Nephron (organoid): ENCODE measurements around the gene ANO10.

Experiments
- H3K27ac Mint-ChIP-seq, 3 experiments: 2 replicates each; pipeline ENCODE4 v1.8.0; 2020; ENCODE audit warnings: mixed read lengths in 3 of 3, mild to moderate bottlenecking in 2 of 3, moderate library complexity in 1 of 3
- H3K27me3 Mint-ChIP-seq: 2 replicates; pipeline ENCODE4 v1.8.0; 2021; ENCODE audit warnings: low read depth, mild to moderate bottlenecking, moderate library complexity, mixed read lengths
- H3K36me3 Mint-ChIP-seq: 2 replicates; pipeline ENCODE4 v1.8.0; 2020; ENCODE audit warnings: low read depth, mixed read lengths
- H3K4me1 Mint-ChIP-seq: 2 replicates; pipeline ENCODE4 v1.8.0; 2020; ENCODE audit warnings: mixed read lengths
- H3K4me3 Mint-ChIP-seq, 3 experiments: 2 replicates each; pipeline ENCODE4 v1.8.0; 2020; ENCODE audit warnings: mild to moderate bottlenecking in 3 of 3, mixed read lengths in 3 of 3, moderate library complexity in 2 of 3
- H3K9me3 Mint-ChIP-seq: 2 replicates; pipeline ENCODE4 v1.8.0; 2020; ENCODE audit warnings: mixed read lengths
- TF ChIP-seq, protein P1 (sequence below), 3 experiments: fragments of 200-600 bp; sonication (generic); IDR thresholded peaks; one replicate each; pipeline ENCODE4 v1.5.0; 2021; ENCODE audit warnings: antibody characterized with exemption in 3 of 3; ENCODE audit not compliant: unreplicated experiment in 3 of 3

The ANO10 gene

DNA sequence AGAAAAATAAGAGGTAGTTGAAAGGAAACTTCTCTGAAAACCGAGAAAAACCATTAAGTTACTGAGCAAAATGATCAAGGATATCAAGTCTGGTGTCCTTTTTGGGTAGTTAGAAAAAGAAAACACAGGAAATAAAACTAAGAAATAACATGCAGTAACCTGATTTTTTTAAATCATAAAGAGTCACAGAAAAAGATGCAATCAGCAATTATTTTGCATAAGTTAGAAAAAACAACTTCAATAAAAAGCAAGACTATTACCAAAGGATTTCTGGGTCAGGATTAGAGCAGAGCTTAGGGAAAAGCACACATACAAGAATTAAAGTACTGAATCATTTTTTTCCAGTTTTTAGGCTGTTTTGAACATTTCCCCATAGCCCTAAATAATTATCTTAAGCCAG, 28.5 kb upstream of the ANO10 start:
- no peak overlapping the region for H3K27ac Mint-ChIP-seq
- peaks cover 5% of the 10 kb centered on the region for H3K4me1 Mint-ChIP-seq
- TF ChIP-seq, protein P1, sequence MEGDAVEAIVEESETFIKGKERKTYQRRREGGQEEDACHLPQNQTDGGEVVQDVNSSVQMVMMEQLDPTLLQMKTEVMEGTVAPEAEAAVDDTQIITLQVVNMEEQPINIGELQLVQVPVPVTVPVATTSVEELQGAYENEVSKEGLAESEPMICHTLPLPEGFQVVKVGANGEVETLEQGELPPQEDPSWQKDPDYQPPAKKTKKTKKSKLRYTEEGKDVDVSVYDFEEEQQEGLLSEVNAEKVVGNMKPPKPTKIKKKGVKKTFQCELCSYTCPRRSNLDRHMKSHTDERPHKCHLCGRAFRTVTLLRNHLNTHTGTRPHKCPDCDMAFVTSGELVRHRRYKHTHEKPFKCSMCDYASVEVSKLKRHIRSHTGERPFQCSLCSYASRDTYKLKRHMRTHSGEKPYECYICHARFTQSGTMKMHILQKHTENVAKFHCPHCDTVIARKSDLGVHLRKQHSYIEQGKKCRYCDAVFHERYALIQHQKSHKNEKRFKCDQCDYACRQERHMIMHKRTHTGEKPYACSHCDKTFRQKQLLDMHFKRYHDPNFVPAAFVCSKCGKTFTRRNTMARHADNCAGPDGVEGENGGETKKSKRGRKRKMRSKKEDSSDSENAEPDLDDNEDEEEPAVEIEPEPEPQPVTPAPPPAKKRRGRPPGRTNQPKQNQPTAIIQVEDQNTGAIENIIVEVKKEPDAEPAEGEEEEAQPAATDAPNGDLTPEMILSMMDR (IDR thresholded peaks at IDR 0.05; ENCODE audit: unreplicated experiment in 3 of 3): no peak
- H3K4me3 Mint-ChIP-seq: no peak overlapping the region
- no peaks in the 10 kb centered on the region for H3K36me3 Mint-ChIP-seq
- no peaks in the 10 kb centered on the region for H3K27me3 Mint-ChIP-seq
- H3K9me3 Mint-ChIP-seq: peaks cover 2% of the 10 kb centered on the region

DNA sequence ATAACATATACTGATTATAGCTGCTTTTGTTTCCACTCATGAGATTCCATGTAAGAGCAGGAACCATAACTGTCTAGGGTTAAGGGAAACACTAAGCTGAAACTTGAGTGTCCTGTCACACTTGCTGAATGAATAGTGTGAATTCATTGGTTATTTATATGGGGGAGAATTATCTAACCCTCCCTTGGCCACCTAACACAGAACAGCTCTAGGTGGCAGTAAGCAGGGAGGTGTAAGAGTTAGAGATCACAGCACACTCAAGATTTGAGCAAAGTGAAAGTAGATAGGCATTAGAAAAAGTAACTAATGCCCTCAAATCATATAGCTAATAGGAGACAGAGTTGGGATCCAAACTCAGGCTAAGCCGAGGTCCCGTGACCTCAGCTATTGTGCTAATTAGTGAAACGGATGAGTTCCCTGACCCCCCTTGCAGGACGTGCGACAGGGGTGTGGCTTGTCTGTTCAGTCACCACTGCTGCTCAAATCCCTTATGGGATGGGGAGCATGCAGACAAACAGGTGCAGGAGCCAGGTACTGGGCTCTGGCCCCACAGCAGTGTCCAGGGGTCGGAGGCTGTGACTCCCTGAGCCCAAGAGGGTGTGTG, 27.7 kb upstream of the ANO10 start:
- peaks cover 5% of the 10 kb centered on the region for H3K4me1 Mint-ChIP-seq
- no peaks in the 10 kb centered on the region for H3K36me3 Mint-ChIP-seq
- no peak overlapping the region for H3K4me3 Mint-ChIP-seq
- TF ChIP-seq, protein P1 (IDR thresholded peaks at IDR 0.05; ENCODE audit: unreplicated experiment in 3 of 3): no peak
- no peaks in the 10 kb centered on the region for H3K9me3 Mint-ChIP-seq
- no peaks in the 10 kb centered on the region for H3K27me3 Mint-ChIP-seq
- no peak overlapping the region for H3K27ac Mint-ChIP-seq

DNA sequence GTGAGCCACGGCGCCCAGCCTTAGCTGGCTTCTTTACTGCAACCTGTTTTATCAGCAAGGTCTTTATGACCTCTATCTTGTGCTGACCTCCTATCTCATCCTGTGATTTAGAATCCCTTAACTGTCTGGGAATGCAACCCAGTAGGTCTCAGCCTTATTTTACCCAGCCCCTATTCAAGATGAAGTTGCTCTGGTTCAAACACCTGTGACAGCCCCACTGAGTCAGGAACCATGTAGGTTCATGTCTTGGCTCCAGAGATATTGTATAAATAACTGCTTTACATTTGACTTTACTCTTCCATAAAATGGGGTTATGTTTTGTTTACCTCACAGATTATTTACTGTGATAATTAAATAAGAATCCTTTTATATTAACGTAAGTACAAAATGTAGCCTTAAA, 27.1 kb upstream of the ANO10 start:
- H3K36me3 Mint-ChIP-seq: no peaks in the 10 kb centered on the region
- H3K9me3 Mint-ChIP-seq: no peaks in the 10 kb centered on the region
- no peaks in the 10 kb centered on the region for H3K27me3 Mint-ChIP-seq
- TF ChIP-seq, protein P1 (IDR thresholded peaks at IDR 0.05; ENCODE audit: unreplicated experiment in 3 of 3): no peak
- H3K4me3 Mint-ChIP-seq: no peak overlapping the region
- H3K4me1 Mint-ChIP-seq: peaks cover 5% of the 10 kb centered on the region
- no peak overlapping the region for H3K27ac Mint-ChIP-seq

DNA sequence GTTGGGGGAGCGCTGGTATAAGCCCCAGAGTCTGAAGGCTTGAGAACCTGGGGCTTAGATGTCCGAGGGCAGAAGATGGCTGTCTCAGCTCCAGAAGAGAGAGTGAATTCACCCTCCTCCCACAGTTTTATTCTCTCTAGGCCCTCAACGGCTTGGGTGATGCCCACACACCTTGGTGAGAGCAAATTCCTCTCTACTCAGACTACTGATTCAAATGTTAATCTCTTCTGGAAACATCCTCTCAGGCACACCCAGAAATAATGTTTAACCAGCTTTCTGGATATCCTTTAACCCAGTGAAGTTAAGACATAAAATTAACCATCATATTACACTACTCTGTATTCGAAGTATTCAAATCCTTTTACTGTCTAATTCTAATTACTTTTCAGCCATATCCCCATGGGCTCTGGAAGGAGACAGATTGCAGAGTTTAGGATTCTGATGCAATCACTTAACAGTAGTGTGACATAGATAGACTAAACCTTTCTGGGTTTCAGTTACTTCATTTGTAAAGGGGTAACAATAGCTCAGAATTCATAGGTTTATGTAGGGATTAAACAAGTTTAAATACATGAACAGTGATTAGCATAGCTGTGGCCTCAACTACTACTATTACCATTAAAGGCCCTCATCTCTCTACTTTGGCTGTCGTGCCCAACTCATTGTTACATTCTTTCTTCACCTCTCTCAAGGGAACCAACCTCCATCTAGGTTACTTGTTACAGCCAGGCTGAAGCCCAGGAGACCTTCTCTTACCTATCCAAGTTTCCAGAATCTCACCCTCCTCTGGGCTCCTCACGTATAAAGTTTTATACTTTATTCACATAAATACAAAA, 25.7 kb upstream of the ANO10 start:
- no peaks in the 10 kb centered on the region for H3K27me3 Mint-ChIP-seq
- peaks cover 5% of the 10 kb centered on the region for H3K4me1 Mint-ChIP-seq
- H3K4me3 Mint-ChIP-seq: no peak overlapping the region
- peak overlapping the region; percentile 32 to 64 (median 62) for H3K27ac Mint-ChIP-seq
- TF ChIP-seq, protein P1 (IDR thresholded peaks at IDR 0.05; ENCODE audit: unreplicated experiment in 3 of 3): no peak
- H3K9me3 Mint-ChIP-seq: no peaks in the 10 kb centered on the region
- H3K36me3 Mint-ChIP-seq: no peaks in the 10 kb centered on the region

DNA sequence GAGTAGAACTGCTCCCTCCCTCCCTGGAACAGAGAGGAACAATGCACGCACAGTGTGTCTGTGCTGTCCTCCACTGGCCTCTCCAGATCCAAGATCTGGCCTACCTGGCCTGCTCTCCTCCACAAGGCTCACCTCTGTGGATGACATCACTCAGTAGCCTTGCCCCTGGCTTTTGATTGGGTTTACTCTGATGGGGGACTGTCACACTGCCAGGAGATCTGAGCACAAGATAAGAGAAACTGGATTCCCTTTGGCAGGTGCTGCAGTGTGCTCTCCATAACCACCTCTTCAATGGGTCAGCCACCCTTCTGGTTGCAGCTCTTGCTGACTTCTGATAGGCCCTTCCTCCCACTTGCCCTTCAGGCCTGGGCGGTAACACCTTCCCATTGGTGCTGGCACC, 22.6 kb upstream of the ANO10 start:
- no peak overlapping the region for H3K4me3 Mint-ChIP-seq
- TF ChIP-seq, protein P1 (IDR thresholded peaks at IDR 0.05; ENCODE audit: unreplicated experiment in 3 of 3): no peak
- peaks cover 3% of the 10 kb centered on the region for H3K27me3 Mint-ChIP-seq
- no peaks in the 10 kb centered on the region for H3K36me3 Mint-ChIP-seq
- H3K4me1 Mint-ChIP-seq: peaks cover 10% of the 10 kb centered on the region
- no peaks in the 10 kb centered on the region for H3K9me3 Mint-ChIP-seq
- no peak overlapping the region for H3K27ac Mint-ChIP-seq
